SK-N-MC (cell line): ENCODE measurements around the gene KRT5.

Experiments
- DNase-seq: peaks from one replicate; pipeline ENCODE4 v3.0.0-alpha.2; 2011; ENCODE audit warnings: low read depth, low spot score
- H3K27ac ChIP-seq: fragments of 200-600 bp; sonication (generic); 2 replicates; pipeline ENCODE4 v1.5.1; 2016; ENCODE audit warnings: mixed run types
- H3K36me3 ChIP-seq: fragments of 200-600 bp; sonication (generic); 2 replicates; pipeline ENCODE4 v1.6.1; 2017; ENCODE audit warnings: antibody characterized with exemption, low read length, mixed read lengths; ENCODE audit not compliant: insufficient read depth
- H3K4me3 ChIP-seq: fragments of 200-600 bp; sonication (generic); 2 replicates; pipeline ENCODE4 v1.5.1; 2016
- H3K9ac ChIP-seq: fragments of 200-600 bp; sonication (generic); 2 replicates; pipeline ENCODE4 v1.8.0; 2017; ENCODE audit warnings: mixed run types, mixed read lengths; ENCODE audit not compliant: insufficient read length
- H3K9me3 ChIP-seq: fragments of 200-600 bp; sonication (generic); 2 replicates; pipeline ENCODE4 v1.6.1; 2017; ENCODE audit warnings: low read depth, mild to moderate bottlenecking, antibody characterized with exemption, low read length, moderate library complexity, mixed read lengths
- EZH2 ChIP-seq: fragments of 200-600 bp; sonication (generic); IDR thresholded peaks from one replicate; pipeline ENCODE4 v1.6.1; 2017; ENCODE audit warnings: antibody characterized with exemption
- FOXP2 ChIP-seq: optimal IDR thresholded peaks from 2 replicates; pipeline ENCODE3; 2011; ENCODE audit warnings: mild to moderate bottlenecking, moderate library complexity; ENCODE audit not compliant: insufficient read depth; ENCODE audit errors: extremely low read length, control extremely low read depth
- POLR2AphosphoS5 ChIP-seq: IDR thresholded peaks from 2 replicates; pipeline ENCODE4 v1.6.1; 2012; ENCODE audit warnings: mild to moderate bottlenecking, low read depth, low read length, borderline replicate concordance

Gene KRT5

DNA sequence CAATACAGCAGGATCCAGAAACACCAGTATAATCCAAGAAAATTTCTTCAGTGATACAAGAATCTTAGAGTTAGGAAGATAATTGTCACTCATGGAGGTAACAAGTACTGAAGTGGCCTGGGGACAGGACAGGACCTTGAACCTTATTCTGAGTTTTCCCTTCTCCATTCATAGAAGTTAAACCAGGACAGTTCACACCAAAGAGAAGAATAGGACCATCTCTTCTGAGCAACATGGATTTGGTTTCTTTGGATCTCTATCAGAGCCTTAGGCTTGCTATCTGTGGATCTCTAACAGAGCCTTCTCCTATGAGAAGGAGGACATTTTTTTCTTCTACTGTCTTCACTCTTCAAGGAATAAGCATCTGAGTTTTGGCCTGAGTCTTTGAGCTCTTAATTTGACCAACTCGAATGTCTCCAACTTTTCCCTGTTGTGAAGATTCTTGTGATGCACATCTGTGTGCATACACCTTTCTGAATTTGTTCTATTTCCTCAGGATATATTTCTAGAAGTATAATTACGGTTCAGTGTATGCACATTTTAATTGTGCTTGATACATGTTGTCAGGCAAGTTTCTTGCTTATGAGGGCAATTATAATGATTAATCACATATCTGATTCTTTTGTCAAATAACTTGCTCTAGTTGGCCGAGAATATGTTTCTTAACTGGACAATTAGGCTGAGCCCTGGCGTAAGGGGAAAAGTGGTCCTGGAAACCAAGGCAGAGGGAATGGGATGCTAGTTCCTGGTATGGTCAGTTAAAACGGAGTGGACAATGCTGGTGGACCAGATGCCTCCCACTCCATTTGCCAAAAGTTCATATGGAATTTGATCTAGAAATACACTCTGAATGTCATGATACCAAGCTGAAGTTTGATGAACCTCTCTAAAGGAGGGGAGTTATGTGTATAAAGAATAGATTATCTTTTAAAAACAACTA is 33.8 kb downstream of the KRT5 start:
- Histone ChIP-seq H3K36me3 (no peaks in the 10 kb centered on the region), H3K27ac (no peak overlapping the region), H3K4me3 (no peak overlapping the region), H3K9me3 (no peaks in the 10 kb centered on the region), H3K9ac (no peak overlapping the region)
- TF ChIP-seq EZH2 (no peak), FOXP2 (no peak), POLR2AphosphoS5 (no peak)
- DNase-seq: no peak

DNA sequence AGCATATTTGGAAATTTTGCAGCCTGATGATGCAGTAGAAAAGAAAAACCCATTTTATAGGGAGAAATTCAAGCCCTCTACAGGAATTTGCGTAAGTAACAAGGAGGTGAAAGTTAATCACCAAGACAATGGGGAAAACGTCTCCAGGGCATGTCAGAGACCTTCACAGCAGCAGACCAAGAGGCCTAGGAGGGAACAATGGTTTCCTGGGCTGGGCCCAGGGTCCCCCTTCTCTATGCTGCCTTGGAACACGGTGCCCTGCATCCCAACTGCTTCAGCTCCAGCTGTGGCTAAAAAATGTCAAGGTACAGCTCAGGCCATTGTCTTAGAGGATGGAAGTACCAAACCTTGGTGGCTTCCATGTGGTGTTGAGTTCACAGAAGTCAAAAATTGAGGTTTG is 40.1 kb downstream of the KRT5 start:
- Histone ChIP-seq H3K27ac (no peak overlapping the region), H3K9ac (no peak overlapping the region), H3K9me3 (no peaks in the 10 kb centered on the region), H3K4me3 (no peak overlapping the region), H3K36me3 (no peaks in the 10 kb centered on the region)
- TF ChIP-seq POLR2AphosphoS5 (no peak), FOXP2 (no peak), EZH2 (no peak)
- no peak for DNase-seq

DNA sequence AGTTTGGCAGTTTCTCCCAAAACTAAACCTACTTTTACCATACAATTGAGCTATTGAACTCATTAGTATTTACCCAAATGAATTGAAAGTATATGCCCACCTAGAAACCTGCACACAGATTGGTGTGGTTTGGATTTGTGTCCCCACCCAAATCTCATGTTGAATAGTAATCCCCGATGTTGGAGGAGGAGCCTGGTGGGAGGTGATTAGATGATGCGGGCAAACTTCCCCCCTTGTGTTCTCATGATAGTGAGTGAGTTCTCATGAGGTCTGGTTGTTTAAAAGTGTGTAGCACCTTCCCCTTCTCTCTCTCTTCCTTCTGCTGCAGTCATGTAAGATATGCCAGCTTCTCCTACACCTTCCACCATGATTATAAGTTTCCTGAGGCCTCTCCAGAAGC is 42.5 kb downstream of the KRT5 start:
- no peaks in the 10 kb centered on the region for H3K36me3 ChIP-seq
- no peaks in the 10 kb centered on the region for H3K9me3 ChIP-seq
- DNase-seq: no peak
- H3K9ac ChIP-seq: no peak overlapping the region
- H3K27ac ChIP-seq: no peak overlapping the region
- TF ChIP-seq FOXP2 (no peak), EZH2 (no peak), POLR2AphosphoS5 (no peak)
- no peak overlapping the region for H3K4me3 ChIP-seq

DNA sequence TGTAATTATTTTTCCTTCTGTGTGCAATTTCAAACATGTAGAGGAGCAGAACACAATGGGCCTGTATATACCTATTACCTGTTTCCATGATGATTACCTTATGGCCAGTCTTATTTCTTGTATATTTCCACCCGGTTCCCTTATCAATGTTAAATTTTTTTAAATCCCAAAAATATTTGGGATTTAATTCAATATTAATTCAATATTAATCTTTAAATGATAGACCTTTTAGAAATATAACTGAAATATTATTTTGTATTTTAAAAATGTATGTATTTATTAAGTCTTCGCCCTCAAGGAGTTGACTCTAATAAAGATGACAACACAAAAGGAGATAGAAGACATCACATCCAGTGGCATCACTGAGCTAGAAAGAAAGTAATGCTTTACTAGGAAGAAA is 46.0 kb downstream of the KRT5 start:
- no peak overlapping the region for H3K4me3 ChIP-seq
- H3K9ac ChIP-seq: no peak overlapping the region
- DNase-seq: no peak
- no peaks in the 10 kb centered on the region for H3K36me3 ChIP-seq
- H3K9me3 ChIP-seq: no peaks in the 10 kb centered on the region
- TF ChIP-seq POLR2AphosphoS5: no peak
- TF ChIP-seq EZH2: no peak
- TF ChIP-seq FOXP2: no peak
- no peak overlapping the region for H3K27ac ChIP-seq

DNA sequence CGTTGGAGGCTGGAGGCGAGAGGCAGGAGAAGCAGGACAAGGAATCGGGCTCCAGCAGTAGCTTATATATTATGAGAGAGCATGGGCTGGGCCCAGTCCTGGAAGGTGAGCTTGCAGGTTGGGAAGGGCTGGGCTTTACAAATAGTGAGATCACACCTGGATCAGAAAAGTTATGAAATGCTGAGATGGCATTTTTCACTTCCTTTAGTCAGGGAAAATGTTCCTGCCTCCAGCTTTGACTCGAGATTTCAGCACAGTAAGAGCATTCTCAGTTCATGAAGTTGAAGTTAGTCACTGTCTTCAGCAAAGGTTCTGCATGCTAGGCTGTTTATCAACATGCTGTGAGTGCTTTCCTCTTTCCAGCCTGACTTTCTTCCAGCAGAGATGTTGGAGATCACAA is 46.4 kb downstream of the KRT5 start, which contains the start of gene KRT6C:
Gene KRT6C, minus strand, starts transcription at position 38 of the 400 bp plus-strand sequence. CDS start 68 bp downstream, outside the sequence.
- Histone ChIP-seq H3K4me3 (no peak within 1 kb of the TSS), H3K9me3 (no peaks in the 10 kb centered on the region), H3K27ac (no peak within 1 kb of the TSS), H3K36me3 (no peaks in the 10 kb centered on the region), H3K9ac (no peak within 1 kb of the TSS)
- no peak for TF ChIP-seq POLR2AphosphoS5
- no peak for TF ChIP-seq EZH2
- no peak for TF ChIP-seq FOXP2
- no peak for DNase-seq

DNA sequence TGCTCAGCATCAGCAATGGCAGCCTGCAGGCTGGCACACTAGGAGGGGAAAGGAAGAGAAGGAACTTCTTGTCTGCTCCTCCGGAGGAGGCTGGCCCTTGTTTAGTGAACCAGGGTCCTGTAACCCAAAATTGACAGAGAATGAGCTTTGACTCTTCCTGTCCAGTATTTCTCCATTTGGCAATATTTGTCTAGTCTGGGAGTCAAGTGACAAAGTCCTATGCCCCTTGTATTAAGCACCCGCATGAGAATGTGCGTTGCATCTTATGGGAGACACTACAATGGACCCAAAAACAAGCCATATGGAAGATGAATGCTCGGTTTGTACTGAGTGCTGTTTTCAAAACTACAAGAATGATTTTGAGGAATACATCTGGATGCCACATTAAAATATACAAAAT is 50.3 kb downstream of the KRT5 start:
- H3K9ac ChIP-seq: no peak overlapping the region
- no peak for DNase-seq
- TF ChIP-seq EZH2: no peak
- TF ChIP-seq POLR2AphosphoS5: no peak
- TF ChIP-seq FOXP2: no peak
- no peaks in the 10 kb centered on the region for H3K9me3 ChIP-seq
- no peak overlapping the region for H3K27ac ChIP-seq
- H3K36me3 ChIP-seq: no peaks in the 10 kb centered on the region
- H3K4me3 ChIP-seq: no peak overlapping the region

DNA sequence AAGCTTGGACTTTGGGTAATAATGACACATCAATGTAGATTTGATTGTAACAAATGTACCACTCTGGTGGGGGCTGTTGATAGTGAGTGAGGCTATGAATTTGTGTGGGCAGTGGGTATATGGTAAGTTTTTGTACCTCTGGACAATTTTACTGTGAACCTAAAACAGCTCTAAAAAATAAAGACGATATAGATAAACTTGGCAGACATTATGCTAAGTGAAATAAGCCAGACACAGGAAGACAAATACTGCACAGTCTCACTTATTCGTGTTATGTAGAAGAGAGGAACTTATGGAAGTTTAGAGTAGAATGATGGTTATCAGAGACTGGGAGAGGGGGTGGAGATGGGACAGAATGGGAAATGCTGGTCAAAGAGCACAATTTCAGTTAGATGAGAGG is 55.3 kb downstream of the KRT5 start:
- TF ChIP-seq EZH2: no peak
- no peak for TF ChIP-seq FOXP2
- no peak for TF ChIP-seq POLR2AphosphoS5
- no peaks in the 10 kb centered on the region for H3K36me3 ChIP-seq
- no peak overlapping the region for H3K9ac ChIP-seq
- no peaks in the 10 kb centered on the region for H3K9me3 ChIP-seq
- DNase-seq: no peak
- no peak overlapping the region for H3K27ac ChIP-seq
- no peak overlapping the region for H3K4me3 ChIP-seq
